Liver (tissue), 9 donors: ENCODE measurements around the gene ACACA. TPM values are rescaled to one million over a fixed set of nuclear protein-coding genes. Genes with fewer than 3 reads are reported as not detected.

Source experiments
- DNase-seq: peaks from one replicate; pipeline ENCODE4 v3.0.0-alpha.2; 2017; ENCODE audit warnings: low spot score
- H3K27ac ChIP-seq, 2 donors: one replicate each; pipeline ENCODE4 v1.7.0; 2013; ENCODE audit warnings: inconsistent platforms in 2 of 2, low read length in 2 of 2, control low read depth in 1 of 2, low read depth in 1 of 2, mild to moderate bottlenecking in 1 of 2
- H3K27me3 ChIP-seq, 4 donors: one replicate each; pipeline versions ENCODE4 v1.6.1 to v1.7.0; 2013; ENCODE audit warnings: low read length in 3 of 4, inconsistent platforms in 1 of 4, mild to moderate bottlenecking in 1 of 4, moderate library complexity in 1 of 4; ENCODE audit not compliant: control insufficient read depth in 4 of 4, insufficient read depth in 4 of 4
- H3K36me3 ChIP-seq, 4 donors: one replicate each; pipeline versions ENCODE4 v1.6.1 to v1.7.0; 2013; ENCODE audit warnings: low read length in 3 of 4, mild to moderate bottlenecking in 3 of 4, low read depth in 1 of 4, moderate library complexity in 1 of 4; ENCODE audit not compliant: control insufficient read depth in 4 of 4, insufficient read depth in 3 of 4
- H3K4me1 ChIP-seq, 4 donors: one replicate each; pipeline versions ENCODE4 v1.6.1 to v1.7.0; 2013; ENCODE audit warnings: low read length in 3 of 4, mild to moderate bottlenecking in 3 of 4, moderate library complexity in 1 of 4; ENCODE audit not compliant: control insufficient read depth in 4 of 4, insufficient read depth in 4 of 4
- H3K4me3 ChIP-seq, 3 donors: one replicate each; pipeline versions ENCODE4 v1.6.1 to v1.7.0; 2013; ENCODE audit warnings: low read length in 3 of 3, control low read depth in 1 of 3, low read depth in 1 of 3, mild to moderate bottlenecking in 1 of 3
- H3K9ac ChIP-seq, 2 donors: one replicate each; pipeline ENCODE4 v1.7.0; 2013; ENCODE audit warnings: low read length in 2 of 2, mild to moderate bottlenecking in 2 of 2, moderate library complexity in 2 of 2, control low read depth in 1 of 2, low read depth in 1 of 2
- H3K9me3 ChIP-seq, 4 donors: one replicate each; pipeline versions ENCODE4 v1.6.1 to v1.7.0; 2013; ENCODE audit warnings: low read length in 3 of 4; ENCODE audit not compliant: control insufficient read depth in 4 of 4
- ATF3 ChIP-seq: IDR thresholded peaks from 2 replicates; pipeline ENCODE4 v1.6.1; 2016; ENCODE audit warnings: antibody characterized with exemption
- CTCF ChIP-seq: fragments of 150-350 bp; IDR thresholded peaks from 2 replicates; pipeline ENCODE4 v1.5.1; 2017; ENCODE audit warnings: improper control_type of control experiment, low read depth, low read length; ENCODE audit not compliant: missing input control
- EGR1 ChIP-seq, 2 donors: IDR thresholded peaks; 2 replicates each; pipeline ENCODE4 v1.6.1; 2016 to 2018; ENCODE audit warnings: antibody characterized with exemption in 2 of 2, low read depth in 2 of 2
- FOXA1 ChIP-seq: IDR thresholded peaks from 2 replicates; pipeline ENCODE4 v1.6.1; 2016; ENCODE audit warnings: antibody characterized with exemption
- FOXA2 ChIP-seq: IDR thresholded peaks from 2 replicates; pipeline ENCODE4 v1.6.1; 2016; ENCODE audit warnings: antibody characterized with exemption
- HNF4A ChIP-seq, 2 donors: conservative IDR thresholded peaks; 2 replicates each; pipeline ENCODE4 v1.6.1; 2016; ENCODE audit warnings: antibody characterized with exemption in 2 of 2, mild to moderate bottlenecking in 2 of 2
- HNF4G ChIP-seq: IDR thresholded peaks from 2 replicates; pipeline ENCODE4 v1.6.1; 2016; ENCODE audit warnings: antibody characterized with exemption
- JUND ChIP-seq, 2 donors: IDR thresholded peaks; 2 replicates each; pipeline ENCODE4 v1.6.1; 2016; ENCODE audit warnings: antibody characterized with exemption in 2 of 2
- MAX ChIP-seq: IDR thresholded peaks from 2 replicates; pipeline ENCODE4 v1.6.1; 2016; ENCODE audit warnings: antibody characterized with exemption
- NR2F2 ChIP-seq: IDR thresholded peaks from 2 replicates; pipeline ENCODE4 v1.6.1; 2016; ENCODE audit warnings: antibody characterized with exemption
- RAD21 ChIP-seq, 2 donors: IDR thresholded peaks; 2 replicates each; pipeline ENCODE4 v1.6.1; 2016; ENCODE audit warnings: antibody characterized with exemption in 2 of 2, mild to moderate bottlenecking in 2 of 2
- REST ChIP-seq: IDR thresholded peaks from 2 replicates; pipeline ENCODE4 v1.6.1; 2016; ENCODE audit warnings: antibody characterized with exemption, mild to moderate bottlenecking
- RXRA ChIP-seq, 2 donors: IDR thresholded peaks; 2 replicates each; pipeline ENCODE4 v1.6.1; 2017 to 2018; ENCODE audit warnings: antibody characterized with exemption in 2 of 2, mild to moderate bottlenecking in 1 of 2
- SP1 ChIP-seq: IDR thresholded peaks from 2 replicates; pipeline ENCODE4 v1.6.1; 2018; ENCODE audit warnings: antibody characterized with exemption, mild to moderate bottlenecking
- TAF1 ChIP-seq: conservative IDR thresholded peaks from 2 replicates; pipeline ENCODE4 v1.6.1; 2016; ENCODE audit warnings: antibody characterized with exemption, mild to moderate bottlenecking
- YY1 ChIP-seq: IDR thresholded peaks from 2 replicates; pipeline ENCODE4 v1.6.1; 2016; ENCODE audit warnings: antibody characterized with exemption, mild to moderate bottlenecking
- ZBTB33 ChIP-seq: IDR thresholded peaks from 2 replicates; pipeline ENCODE4 v1.6.1; 2016; ENCODE audit warnings: antibody characterized with exemption
- WGBS: extraction: QIAGEN DNeasy Blood & Tissue Kit; methylation state at CpG from one replicate; pipeline ENCODE4 v1.1.7; 2013; 5-methylcytosine and 5-hydroxymethylcytosine counted together
- polyA plus RNA-seq, 2 donors: library from polyadenylated mRNA; stranded (reverse) in 1 of 2; unstranded in 1 of 2; fragments of 200-250 nt in 1 of 2; fragments of >200 nt in 1 of 2; fragmentation: Nextera tagmentation in 1 of 2; extraction: Ambion mirVana in 1 of 2; gene quantifications; one replicate each; pipeline versions ENCODE4 v1.2.1 to v1.2.3, GENCODE V29; 2013 to 2015
- total RNA-seq, 2 donors: library from RNA; depleted of rRNA; stranded (reverse); fragments of >200 nt; gene quantifications; one replicate each; pipeline ENCODE4 v1.2.3, GENCODE V29; 2014
- donor health status: healthy.
- donor health status: healthy.
- donor health status: healthy.
- donor health status: healthy.
- donor health status: healthy.

ACACA gene
- total and polyA plus RNA-seq, 4 donors: 14.8 to 49.5 (median 31.2) TPM

GRCh38 chr17:37179893-37180292 lies 226.7 kb downstream of the ACACA start:
- Histone ChIP-seq H3K9me3 (no peaks in the 10 kb centered on the region), H3K36me3 (peaks cover 5 to 45% (median 27%) of the 10 kb centered on the region in 4 donors), H3K9ac (no peak overlapping the region), H3K27ac (no peak overlapping the region), H3K4me3 (no peak overlapping the region), H3K4me1 (no peaks in the 10 kb centered on the region), H3K27me3 (no peaks in the 10 kb centered on the region)
- no peak for DNase-seq
- 96% methylated on average over 1 of the region's 1 CpG for WGBS
- TF ChIP-seq REST (no peak), ZBTB33 (no peak), EGR1 (IDR thresholded peaks at IDR 0.05; ENCODE audit: low read depth in 2 of 2) (no peak), FOXA1 (no peak), RXRA (IDR thresholded peaks at IDR 0.05) (no peak), MAX (no peak), NR2F2 (no peak), HNF4A (conservative IDR thresholded peaks at IDR 0.05) (no peak), HNF4G (no peak), ATF3 (no peak), RAD21 (IDR thresholded peaks at IDR 0.05) (no peak), TAF1 (no peak), FOXA2 (no peak), YY1 (no peak)

- 66% methylated on average over 5 of the region's 5 CpGs for WGBS
- Histone ChIP-seq H3K36me3 (peaks cover 3 to 45% (median 23%) of the 10 kb centered on the region in 4 donors), H3K27ac (no peak overlapping the region), H3K9me3 (no peaks in the 10 kb centered on the region), H3K4me3 (no peak overlapping the region), H3K27me3 (no peaks in the 10 kb centered on the region), H3K9ac (no peak overlapping the region), H3K4me1 (no peaks in the 10 kb centered on the region)
- no peak for DNase-seq
- TF ChIP-seq FOXA2 (no peak), YY1 (no peak), FOXA1 (no peak), HNF4G (no peak), TAF1 (no peak), CTCF (no peak), JUND (IDR thresholded peaks at IDR 0.05) (no peak), EGR1 (IDR thresholded peaks at IDR 0.05; ENCODE audit: low read depth in 2 of 2) (no peak), RAD21 (IDR thresholded peaks at IDR 0.05) (no peak), REST (no peak), SP1 (no peak), ZBTB33 (no peak), HNF4A (conservative IDR thresholded peaks at IDR 0.05) (no peak), RXRA (IDR thresholded peaks at IDR 0.05) (no peak), ATF3 (no peak)
Measured at GRCh38 chr17:37177254-37177870, 229.3 kb downstream of the ACACA start.
